Measurements from ENCODE around the gene MEIOC. TPM values are rescaled to one million over a fixed set of nuclear protein-coding genes. Genes with fewer than 3 reads are reported as not detected.

Gene MEIOC
- total and polyA plus RNA-seq, 2 of the 4 experiments (the other 2 are of a cell fraction): 0.27 to 0.36 TPM

GRCh38 chr17:44673893-44674292 is 17.6 kb downstream of the MEIOC start:
- no CpG with 5 or more reads among the region's 2 CpGs for WGBS, 2 experiments (ENCODE audit: extremely low coverage in 2 of 2, insufficient read length in 1 of 2)
- Histone ChIP-seq H2BK120ac (ENCODE audit: low read depth, low read length) (no peak overlapping the region), H2BK15ac (ENCODE audit: low read depth, low read length) (no peak overlapping the region), H3K4me1 (ENCODE audit: control insufficient read depth, insufficient read depth, low read length) (peaks cover 2% of the 10 kb centered on the region; the same call in 1 of the 2 replicates), H3K4me2 (ENCODE audit: low read depth, low read length) (no peak overlapping the region), H2AFZ (replicated peaks; ENCODE audit: low read length, poor library complexity) (no peak overlapping the region), H3K79me1 (ENCODE audit: low read depth in 1 of 2, low read length in 2 of 2) (peaks cover 0 to 1% of the 10 kb centered on the region in 2 experiments; a peak in 1 of 4 replicates), H3K27ac (ENCODE audit: insufficient read depth, low read length) (no peak overlapping the region), H3K23ac (ENCODE audit: low read depth, low read length) (no peak overlapping the region), H3K9ac (ENCODE audit: low read depth, low read length) (no peak overlapping the region), H2BK20ac (ENCODE audit: low read depth, low read length) (no peak overlapping the region), H3K18ac (ENCODE audit: low read depth, low read length) (no peak overlapping the region), H3K36me3 (ENCODE audit: control insufficient read depth, insufficient read depth, low read length) (peaks cover 3% of the 10 kb centered on the region; the same call in 1 of the 2 replicates), H3K4me3 (ENCODE audit: insufficient read depth, low read depth, low read length) (no peak overlapping the region), H4K91ac (ENCODE audit: insufficient read depth, low read depth, low read length) (no peak overlapping the region), H3K56ac (ENCODE audit: extremely low read depth, insufficient read depth, low read length) (no peak overlapping the region), H3K4ac (ENCODE audit: low read depth, low read length) (no peak overlapping the region), H2AK5ac (ENCODE audit: low read depth, low read length) (no peak overlapping the region), H3K9me1 (ENCODE audit: insufficient read depth, low read length) (no peaks in the 10 kb centered on the region), H2BK5ac (ENCODE audit: low read depth, low read length, poor library complexity, severe bottlenecking) (no peak overlapping the region), H2AK9ac (replicated peaks; ENCODE audit: low read depth, low read length, poor library complexity) (no peak overlapping the region), H3K9me3 (ENCODE audit: control insufficient read depth, insufficient read depth, low read length) (no peaks in the 10 kb centered on the region), H3K27me3 (ENCODE audit: control insufficient read depth, insufficient read depth, low read length) (no peaks in the 10 kb centered on the region), H4K20me1 (ENCODE audit: insufficient read depth, low read length) (no peaks in the 10 kb centered on the region), H4K8ac (ENCODE audit: low read depth in 2 of 2, low read length in 2 of 2) (no peak overlapping the region), H4K5ac (ENCODE audit: low read depth, low read length) (no peak overlapping the region), H3K14ac (replicated peaks; ENCODE audit: low read depth, low read length) (no peak overlapping the region)
- in situ Hi-C loops (cut with MboI; ENCODE audit: low sequenced_read_pairs): no loop called here
- no TSS peak for BruUV-seq (replicated peaks)
- peak; percentile 4 for DNase-seq
- ATAC-seq (ENCODE audit: low read depth): peak; percentile 58
- intact Hi-C loops (cut with micrococcal nuclease): no loop called here
- TF ChIP-seq CTCF (conservative IDR thresholded peaks at IDR 0.05; ENCODE audit: low read depth, low read length): no peak
- no peak for TF ChIP-seq RCOR1 (IDR thresholded peaks at IDR 0.05; ENCODE audit: insufficient replicate concordance, low read length)
- TF ChIP-seq ELK1 (IDR thresholded peaks at IDR 0.05; ENCODE audit: borderline replicate concordance, low read depth, low read length): no peak
- no peak for TF ChIP-seq RFX5 (IDR thresholded peaks at IDR 0.05; ENCODE audit: low read depth, low read length)
- no peak for TF ChIP-seq CHD1 (IDR thresholded peaks at IDR 0.05; ENCODE audit: low read depth, low read length)
- TF ChIP-seq MAZ (IDR thresholded peaks at IDR 0.05; ENCODE audit: borderline replicate concordance, low read depth, low read length): no peak
- TF ChIP-seq MXI1 (IDR thresholded peaks at IDR 0.05; ENCODE audit: borderline replicate concordance, low read depth, low read length): no peak
- no peak for TF ChIP-seq RAD21 (IDR thresholded peaks at IDR 0.05; ENCODE audit: low read length)
- no peak for TF ChIP-seq POLR2A (IDR thresholded peaks at IDR 0.05; ENCODE audit: low read depth, low read length)
- TF ChIP-seq USF2 (IDR thresholded peaks at IDR 0.05; ENCODE audit: low read depth, low read length): no peak
- TF ChIP-seq SMC3 (IDR thresholded peaks at IDR 0.05; ENCODE audit: low read depth, low read length): no peak
- TF ChIP-seq BHLHE40 (IDR thresholded peaks at IDR 0.05; ENCODE audit: low read depth, low read length): no peak
- TF ChIP-seq FOS (IDR thresholded peaks at IDR 0.05; ENCODE audit: low read depth, low read length): no peak
- CTCF ChIA-PET: interaction anchor here (0.6 kb wide), 1 partner anchor 1461 kb away, joined by 11 read pairs; no protein-coding TSS in a partner anchor
- POLR2A ChIA-PET (ENCODE audit: unreplicated experiment): no interaction called here
- dilution Hi-C loops (cut with HindIII; ENCODE audit: low sequenced_read_pairs, unreplicated experiment): no loop called here

All from IMR-90 (cell line).